Heart left ventricle (tissue), 13 donors: ENCODE results near the gene BIN1.

ENCODE experiments used
- POLR2A ChIP-seq, 2 donors: fragments of 450-650 bp; IDR thresholded peaks; one replicate each; pipeline ENCODE4 v1.6.1; 2017; ENCODE audit warnings: antibody characterized with exemption in 2 of 2, mild to moderate bottlenecking in 2 of 2, moderate library complexity in 2 of 2
- TF ChIP-seq, protein P1 (sequence below), 12 donors: fragments of 200-600 bp; sonication (generic) in 4 of 12; IDR thresholded peaks; one replicate each; pipeline versions ENCODE4 v1.5.0 to v1.8.0; 2018 to 2022; ENCODE audit warnings: antibody characterized with exemption in 12 of 12, mild to moderate bottlenecking in 5 of 12
- donor health status: ischemic (EF 13 %, LVEDD 7.1; RV severe dilation, severe dysfunction).
- donor health status: DM: no; HTN: yes; CAD: no.
- donor health status: DM: no; HTN: no; CAD: no.
- donor health status: ischemic (EF 25% LVEDD 6.9; RV normal size, moderate dysfunction).
- donor health status: ischemic (EF 25% LVEDD 5.7; RV mildly dilated, moderate dysfunction).
- donor health status: ischemic (EF 35%, LVEDD 5.7; RV mildly dilated, moderate dysfunction).
- donor health status: nonischemic (EF 11% LVEDD 7.7; RV severe dilation, severe dysfunction).
- donor health status: DM: yes; HTN: yes; CAD: no.
- donor health status: PGD.
- donor health status: ischemic (EF 29% LVEDD 5.4; RV normal size, mild dysfunction).
- donor health status: nonischemic (EF 23%, LVEDD 6.1; RV moderate dilation, normal function).

DNA sequence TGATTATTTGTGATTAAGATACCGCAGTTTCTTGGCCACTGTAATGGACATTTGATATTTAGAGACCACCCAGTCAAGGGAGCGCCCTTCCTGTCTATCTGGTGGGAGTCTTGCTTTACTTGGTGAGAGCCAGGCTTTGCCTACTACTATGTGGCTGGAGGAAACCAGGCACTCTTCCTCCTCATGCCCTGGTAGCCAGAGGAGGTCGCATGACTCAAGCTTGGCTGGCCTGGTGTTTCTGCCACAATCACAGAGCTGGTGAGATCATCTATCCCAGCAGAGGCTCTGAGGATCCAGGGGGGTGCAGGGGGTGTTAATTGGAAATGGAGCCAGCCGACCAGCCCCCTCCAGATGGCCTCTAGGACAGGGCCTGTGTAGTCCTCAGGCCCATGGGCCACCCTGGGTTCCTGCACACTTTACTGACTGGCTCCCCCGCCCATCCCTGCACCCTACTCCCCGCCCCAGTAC is 46.8 kb upstream of the BIN1 start:
- TF ChIP-seq, protein P1, sequence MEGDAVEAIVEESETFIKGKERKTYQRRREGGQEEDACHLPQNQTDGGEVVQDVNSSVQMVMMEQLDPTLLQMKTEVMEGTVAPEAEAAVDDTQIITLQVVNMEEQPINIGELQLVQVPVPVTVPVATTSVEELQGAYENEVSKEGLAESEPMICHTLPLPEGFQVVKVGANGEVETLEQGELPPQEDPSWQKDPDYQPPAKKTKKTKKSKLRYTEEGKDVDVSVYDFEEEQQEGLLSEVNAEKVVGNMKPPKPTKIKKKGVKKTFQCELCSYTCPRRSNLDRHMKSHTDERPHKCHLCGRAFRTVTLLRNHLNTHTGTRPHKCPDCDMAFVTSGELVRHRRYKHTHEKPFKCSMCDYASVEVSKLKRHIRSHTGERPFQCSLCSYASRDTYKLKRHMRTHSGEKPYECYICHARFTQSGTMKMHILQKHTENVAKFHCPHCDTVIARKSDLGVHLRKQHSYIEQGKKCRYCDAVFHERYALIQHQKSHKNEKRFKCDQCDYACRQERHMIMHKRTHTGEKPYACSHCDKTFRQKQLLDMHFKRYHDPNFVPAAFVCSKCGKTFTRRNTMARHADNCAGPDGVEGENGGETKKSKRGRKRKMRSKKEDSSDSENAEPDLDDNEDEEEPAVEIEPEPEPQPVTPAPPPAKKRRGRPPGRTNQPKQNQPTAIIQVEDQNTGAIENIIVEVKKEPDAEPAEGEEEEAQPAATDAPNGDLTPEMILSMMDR (IDR thresholded peaks at IDR 0.05): no peak
- TF ChIP-seq POLR2A (IDR thresholded peaks at IDR 0.05): no peak
